ENCODE results near the gene EVI2A.

- TF ChIP-seq CTCF (IDR thresholded peaks at IDR 0.05), result no peak
- TF ChIP-seq POLR2A (IDR thresholded peaks at IDR 0.05), result no peak
Observed at GRCh38 chr17:31327534-31328159, 6.2 kb upstream of the EVI2A start.

Data from prostate gland (tissue), 2 donors.